ENCODE results near the gene TSC22D2. TPM values are rescaled to one million over a fixed set of nuclear protein-coding genes. Genes with fewer than 3 reads are reported as not detected.

The TSC22D2 gene
- total RNA-seq, 1 donor from 2014 or later = 16.0 TPM

GRCh38 chr3:150509780-150510179 lies 101.7 kb downstream of the TSC22D2 start:
- no peak for TF ChIP-seq CTCF (conservative IDR thresholded peaks at IDR 0.05; ENCODE audit: low read depth, low read length)
- no peak for DNase-seq (ENCODE audit: low read depth)

GRCh38 chr3:150511122-150511821 lies 103.2 kb downstream of the TSC22D2 start:
- no peak for TF ChIP-seq CTCF (conservative IDR thresholded peaks at IDR 0.05; ENCODE audit: low read depth, low read length)
- no peak overlapping the region for H3K4me3 ChIP-seq (ENCODE audit: low read depth, low read length)
- DNase-seq (ENCODE audit: low read depth) = no peak

More at GRCh38 chr3:150509780-150510179, 101.7 kb downstream of the TSC22D2 start:
- no peak overlapping the region for H3K4me3 ChIP-seq (ENCODE audit: low read depth, low read length)

GRCh38 chr3:150515210-150515609 lies 107.1 kb downstream of the TSC22D2 start:
- no peak for DNase-seq (ENCODE audit: low read depth)
- H3K4me3 ChIP-seq (ENCODE audit: low read depth, low read length) = no peak overlapping the region
- TF ChIP-seq CTCF (conservative IDR thresholded peaks at IDR 0.05; ENCODE audit: low read depth, low read length) = no peak

Other genes with a start within 250 kb of the TSC22D2 start
- 183 and 227 TPM in 2 replicates for gene SERP1, start 138.2 kb downstream of the TSC22D2 start, total RNA-seq
- gene EIF2A, start 138.5 kb downstream of the TSC22D2 start, total RNA-seq = 80.9 and 209 TPM in 2 replicates
- gene SELENOT, start 195.0 kb downstream of the TSC22D2 start, total RNA-seq = 104 and 108 TPM in 2 replicates

Measured in epithelial cell of proximal tubule (primary cell).